AG08395 (cell line): ENCODE results near the gene BMPR1A.

Source experiments
- DNase-seq: peaks from one replicate; pipeline ENCODE4 v3.0.0; 2012; ENCODE audit warnings: mixed read lengths, low spot score

The BMPR1A gene

GRCh38 chr10:86956848-86957448 is 200.5 kb downstream of the BMPR1A start:
- DNase-seq, result no peak

- no peak for DNase-seq
Measured at GRCh38 chr10:86957471-86958115, 201.2 kb downstream of the BMPR1A start, which contains the start of gene MMRN2. MMRN2 (minus strand) TSS chr10:86957615; CDS start chr10:86957541, 74 bp downstream.

- DNase-seq, result no peak
Measured at GRCh38 chr10:86958116-86958900, 201.9 kb downstream of the BMPR1A start, which contains the start of gene SNCG. SNCG (plus strand) TSS chr10:86958599; CDS start chr10:86958698, 99 bp downstream.

- DNase-seq, result no peak
Measured at GRCh38 chr10:86958901-86959736, 202.7 kb downstream of the BMPR1A start.

GRCh38 chr10:86959737-86960002 is 203.3 kb downstream of the BMPR1A start:
- DNase-seq, result no peak

GRCh38 chr10:86960003-86960862 is 203.8 kb downstream of the BMPR1A start:
- peak; percentile 65 for DNase-seq

- no peak for DNase-seq
Measured at GRCh38 chr10:86960863-86961434, 204.5 kb downstream of the BMPR1A start.

GRCh38 chr10:86961481-86962091 is 205.2 kb downstream of the BMPR1A start:
- no peak for DNase-seq

GRCh38 chr10:86962136-86962980 is 205.9 kb downstream of the BMPR1A start:
- DNase-seq, result no peak

GRCh38 chr10:86962981-86963310 is 206.5 kb downstream of the BMPR1A start:
- no peak for DNase-seq

GRCh38 chr10:86963341-86963919 is 207.0 kb downstream of the BMPR1A start:
- no peak for DNase-seq

GRCh38 chr10:86964061-86964846 is 207.8 kb downstream of the BMPR1A start:
- DNase-seq, result no peak

- no peak for DNase-seq
Measured at GRCh38 chr10:86964847-86965190, 208.4 kb downstream of the BMPR1A start.

- DNase-seq, result no peak
Measured at GRCh38 chr10:86965986-86966654, 209.7 kb downstream of the BMPR1A start.

- no peak for DNase-seq
Measured at GRCh38 chr10:86967481-86967941, 211.1 kb downstream of the BMPR1A start.

- DNase-seq, result peak; percentile 52
Measured at GRCh38 chr10:86968271-86968993, 212.0 kb downstream of the BMPR1A start, which contains the start of gene ADIRF. ADIRF (plus strand) TSS chr10:86968482; CDS start chr10:86968545, 63 bp downstream.

GRCh38 chr10:86968994-86969355 is 212.6 kb downstream of the BMPR1A start:
- no peak for DNase-seq
